ENCODE measurements around the gene ENAH. TPM values are rescaled to one million over a fixed set of nuclear protein-coding genes. Genes with fewer than 3 reads are reported as not detected.
"Not testable (repeated sequence)": the region's sequence is repeated elsewhere in the genome, so short reads cannot be mapped to it uniquely, and the experiment has no call there.

The ENAH gene
- total and polyA plus RNA-seq, 7 experiments from 2014 or later, result 0.08 to 0.42 (median 0.16) TPM; not detected in 4

DNA sequence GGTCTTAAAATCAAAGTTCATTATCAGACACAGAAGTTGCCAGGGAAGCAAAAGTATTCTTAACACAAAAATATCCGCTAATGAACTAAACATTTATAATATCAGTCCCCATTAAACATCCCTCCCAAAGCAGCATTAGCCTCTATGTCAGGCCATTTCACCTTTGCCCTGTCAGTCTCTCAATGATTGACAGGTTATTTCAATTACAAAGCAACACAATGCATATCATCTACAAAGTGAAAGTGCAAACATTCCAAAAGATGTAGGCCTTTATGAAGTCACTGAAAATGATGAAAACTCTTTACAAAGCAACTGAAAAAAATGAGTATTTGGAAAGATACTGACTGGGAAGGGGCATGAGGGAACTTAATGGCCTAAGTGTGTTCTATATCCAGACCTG lies 14.1 kb downstream of the ENAH start:
- no peaks in the 10 kb centered on the region for H3K9me3 ChIP-seq (ENCODE audit: control insufficient read depth in 2 of 3, low read length in 3 of 3)
- no peaks in the 10 kb centered on the region for H3K36me3 ChIP-seq (ENCODE audit: control insufficient read depth in 2 of 3, insufficient read depth in 3 of 3, low read length in 3 of 3)
- Mint-ChIP-seq H3K4me3 (no peak overlapping the region), H3K36me3 (peaks cover 0 to 7% (median 0%) of the 10 kb centered on the region in 5 donors), H3K9me3 (peaks cover 0 to 10% (median 0%) of the 10 kb centered on the region in 11 donors), H3K27ac (no peak overlapping the region), H3K4me1 (no peaks in the 10 kb centered on the region), H3K27me3 (peaks cover 0 to 17% (median 8%) of the 10 kb centered on the region in 5 donors)
- DNase-seq (no peak), ATAC-seq (no peak)
- no peaks in the 10 kb centered on the region for H3K4me1 ChIP-seq (ENCODE audit: control insufficient read depth in 2 of 2, insufficient read depth in 2 of 2, low read length in 2 of 2)
- intact Hi-C loops (cut with micrococcal nuclease), result no loop called here
- H3K27me3 ChIP-seq (ENCODE audit: control insufficient read depth in 2 of 2, insufficient read depth in 2 of 2, low read length in 2 of 2), result no peaks in the 10 kb centered on the region
- POLR2A ChIA-PET, result no interaction called here
- H3K27ac ChIP-seq (ENCODE audit: low read depth, low read length), result no peak overlapping the region
- CTCF ChIA-PET, result no interaction called here
- H3K4me3 ChIP-seq (ENCODE audit: low read length), result no peak overlapping the region

- no peak for ATAC-seq
- no peaks in the 10 kb centered on the region for H3K9me3 ChIP-seq (ENCODE audit: control insufficient read depth in 2 of 3, low read length in 3 of 3)
- no peaks in the 10 kb centered on the region for H3K36me3 ChIP-seq (ENCODE audit: control insufficient read depth in 2 of 3, insufficient read depth in 3 of 3, low read length in 3 of 3)
- H3K27ac ChIP-seq (ENCODE audit: low read depth, low read length), result no peak overlapping the region
- Mint-ChIP-seq H3K4me3 (no peak overlapping the region), H3K4me1 (no peaks in the 10 kb centered on the region), H3K27me3 (peaks cover 0 to 17% (median 4%) of the 10 kb centered on the region in 5 donors), H3K36me3 (peaks cover 0 to 7% (median 0%) of the 10 kb centered on the region in 5 donors), H3K9me3 (peaks cover 0 to 10% (median 0%) of the 10 kb centered on the region in 11 donors), H3K27ac (no peak overlapping the region)
- no peak for DNase-seq
- no peaks in the 10 kb centered on the region for H3K4me1 ChIP-seq (ENCODE audit: control insufficient read depth in 2 of 2, insufficient read depth in 2 of 2, low read length in 2 of 2)
- POLR2A ChIA-PET, result no interaction called here
- intact Hi-C loops (cut with micrococcal nuclease), result no loop called here
- H3K4me3 ChIP-seq (ENCODE audit: low read length), result no peak overlapping the region
- no peaks in the 10 kb centered on the region for H3K27me3 ChIP-seq (ENCODE audit: control insufficient read depth in 2 of 2, insufficient read depth in 2 of 2, low read length in 2 of 2)
- CTCF ChIA-PET, result no interaction called here
Measured at GRCh38 chr1:225637651-225638199, 15.2 kb downstream of the ENAH start.

- intact Hi-C loops (cut with micrococcal nuclease); H3K4me1 Mint-ChIP-seq; H3K36me3 ChIP-seq (ENCODE audit: control insufficient read depth in 2 of 3, insufficient read depth in 3 of 3, low read length in 3 of 3); H3K27ac Mint-ChIP-seq; H3K4me3 ChIP-seq (ENCODE audit: low read length); DNase-seq; ATAC-seq; H3K27me3 ChIP-seq (ENCODE audit: control insufficient read depth in 2 of 2, insufficient read depth in 2 of 2, low read length in 2 of 2); H3K9me3 ChIP-seq (ENCODE audit: control insufficient read depth in 2 of 3, low read length in 3 of 3); POLR2A ChIA-PET; H3K4me3 Mint-ChIP-seq; H3K36me3 Mint-ChIP-seq; H3K4me1 ChIP-seq (ENCODE audit: control insufficient read depth in 2 of 2, insufficient read depth in 2 of 2, low read length in 2 of 2); CTCF ChIA-PET; H3K27ac ChIP-seq (ENCODE audit: low read depth, low read length): not testable (repeated sequence)
- Mint-ChIP-seq H3K9me3 (peaks cover 0 to 10% (median 0%) of the 10 kb centered on the region in 11 donors), H3K27me3 (peaks cover 0 to 17% (median 2%) of the 10 kb centered on the region in 5 donors)
Measured at GRCh38 chr1:225636992-225637391, 15.9 kb downstream of the ENAH start.

GRCh38 chr1:225635649-225636048 lies 17.3 kb downstream of the ENAH start:
- Histone ChIP-seq H3K9me3 (ENCODE audit: control insufficient read depth in 2 of 3, low read length in 3 of 3) (no peaks in the 10 kb centered on the region), H3K4me1 (ENCODE audit: control insufficient read depth in 2 of 2, insufficient read depth in 2 of 2, low read length in 2 of 2) (no peaks in the 10 kb centered on the region), H3K27ac (ENCODE audit: low read depth, low read length) (no peak overlapping the region), H3K27me3 (ENCODE audit: control insufficient read depth in 2 of 2, insufficient read depth in 2 of 2, low read length in 2 of 2) (no peaks in the 10 kb centered on the region), H3K36me3 (ENCODE audit: control insufficient read depth in 2 of 3, insufficient read depth in 3 of 3, low read length in 3 of 3) (no peaks in the 10 kb centered on the region), H3K4me3 (ENCODE audit: low read length) (no peak overlapping the region)
- H3K9me3 Mint-ChIP-seq, result peaks cover 0 to 10% (median 0%) of the 10 kb centered on the region in 11 donors
- H3K27me3 Mint-ChIP-seq, result peaks cover 0 to 27% (median 3%) of the 10 kb centered on the region in 5 donors
- DNase-seq (no peak), ATAC-seq (no peak)
- no peak overlapping the region for H3K4me3 Mint-ChIP-seq
- H3K36me3 Mint-ChIP-seq, result peaks cover 0 to 7% (median 0%) of the 10 kb centered on the region in 5 donors
- ChIA-PET CTCF (no interaction called here), POLR2A (no interaction called here)
- no peak overlapping the region for H3K27ac Mint-ChIP-seq
- intact Hi-C loops (cut with micrococcal nuclease), result no loop called here
- H3K4me1 Mint-ChIP-seq, result no peaks in the 10 kb centered on the region

DNA sequence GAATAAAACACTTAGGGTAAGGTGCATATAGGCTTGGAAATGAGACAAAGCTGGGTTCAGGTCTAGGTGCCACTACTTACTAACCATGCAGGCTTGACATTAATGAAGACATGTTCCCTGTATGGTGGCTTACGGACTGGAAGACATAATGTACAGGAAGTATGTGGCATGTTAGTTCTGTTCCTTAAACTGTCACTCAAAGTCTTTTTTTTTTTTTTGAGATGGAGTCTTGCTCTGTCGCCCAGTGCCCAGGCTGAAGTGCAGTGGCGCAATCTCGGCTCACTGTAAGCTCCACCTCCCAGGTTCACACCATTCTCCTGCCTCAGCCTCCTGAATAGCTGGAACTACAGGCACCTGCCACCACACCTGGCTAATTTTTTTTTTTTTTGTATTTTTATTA lies 20.1 kb downstream of the ENAH start:
- H3K4me3 ChIP-seq (ENCODE audit: low read length); H3K4me1 ChIP-seq (ENCODE audit: control insufficient read depth in 2 of 2, insufficient read depth in 2 of 2, low read length in 2 of 2); H3K27ac Mint-ChIP-seq; H3K27me3 ChIP-seq (ENCODE audit: control insufficient read depth in 2 of 2, insufficient read depth in 2 of 2, low read length in 2 of 2); H3K9me3 ChIP-seq (ENCODE audit: control insufficient read depth in 2 of 3, low read length in 3 of 3); H3K27ac ChIP-seq (ENCODE audit: low read depth, low read length); CTCF ChIA-PET; ATAC-seq; H3K36me3 Mint-ChIP-seq; H3K4me3 Mint-ChIP-seq; intact Hi-C loops (cut with micrococcal nuclease); DNase-seq; H3K4me1 Mint-ChIP-seq; POLR2A ChIA-PET; H3K36me3 ChIP-seq (ENCODE audit: control insufficient read depth in 2 of 3, insufficient read depth in 3 of 3, low read length in 3 of 3): not testable (repeated sequence)
- peaks cover 5 to 31% (median 9%) of the 10 kb centered on the region in 5 donors for H3K27me3 Mint-ChIP-seq
- peaks cover 0 to 10% (median 0%) of the 10 kb centered on the region in 11 donors for H3K9me3 Mint-ChIP-seq

DNA sequence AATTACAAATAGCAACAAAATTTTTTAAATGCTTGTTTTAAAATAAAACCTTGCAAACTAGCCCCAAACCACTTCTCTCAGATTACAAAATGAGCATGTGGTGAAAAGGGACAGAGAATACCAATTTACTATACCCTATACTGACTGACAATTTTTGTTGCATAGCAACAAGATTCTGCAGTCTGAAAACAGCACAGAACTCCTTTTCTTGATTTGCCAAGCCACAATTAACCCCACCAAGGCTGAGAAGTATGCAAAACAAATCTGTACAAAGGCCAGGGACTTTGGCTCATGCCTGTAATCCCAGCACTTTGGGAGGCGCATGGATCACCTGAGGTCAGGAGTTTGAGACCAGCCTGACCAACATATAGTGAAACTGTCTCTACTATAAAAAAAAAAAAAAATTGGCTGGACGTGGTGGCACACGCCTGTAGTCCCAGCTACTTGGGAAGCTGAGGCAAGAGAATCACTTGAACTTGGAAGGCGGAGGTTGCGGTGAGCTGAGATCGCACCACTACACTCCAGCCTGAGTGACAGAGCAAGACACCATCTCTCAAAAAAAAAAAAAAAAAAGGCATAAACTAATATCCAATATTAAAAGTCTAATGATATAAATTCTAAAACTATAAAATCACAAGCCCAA lies 21.8 kb downstream of the ENAH start:
- H3K4me3 ChIP-seq (ENCODE audit: low read length), result no peak overlapping the region
- peaks cover 9 to 46% (median 12%) of the 10 kb centered on the region in 5 donors for H3K27me3 Mint-ChIP-seq
- ChIA-PET CTCF (no interaction called here), POLR2A (no interaction called here)
- H3K4me1 Mint-ChIP-seq, result no peaks in the 10 kb centered on the region
- H3K4me1 ChIP-seq (ENCODE audit: control insufficient read depth in 2 of 2, insufficient read depth in 2 of 2, low read length in 2 of 2), result no peaks in the 10 kb centered on the region
- H3K36me3 Mint-ChIP-seq, result no peaks in the 10 kb centered on the region
- ATAC-seq, result no peak
- H3K9me3 ChIP-seq (ENCODE audit: control insufficient read depth in 2 of 3, low read length in 3 of 3), result no peaks in the 10 kb centered on the region
- no peak for DNase-seq
- H3K4me3 Mint-ChIP-seq, result no peak overlapping the region
- H3K27ac ChIP-seq (ENCODE audit: low read depth, low read length), result no peak overlapping the region
- H3K27me3 ChIP-seq (ENCODE audit: control insufficient read depth in 2 of 2, insufficient read depth in 2 of 2, low read length in 2 of 2), result no peaks in the 10 kb centered on the region
- intact Hi-C loops (cut with micrococcal nuclease), result no loop called here
- no peaks in the 10 kb centered on the region for H3K36me3 ChIP-seq (ENCODE audit: control insufficient read depth in 2 of 3, insufficient read depth in 3 of 3, low read length in 3 of 3)
- no peaks in the 10 kb centered on the region for H3K9me3 Mint-ChIP-seq
- H3K27ac Mint-ChIP-seq, result no peak overlapping the region

GRCh38 chr1:225629483-225629882 lies 23.4 kb downstream of the ENAH start:
- H3K4me3 Mint-ChIP-seq, result no peak overlapping the region
- Histone ChIP-seq H3K36me3 (ENCODE audit: control insufficient read depth in 2 of 3, insufficient read depth in 3 of 3, low read length in 3 of 3) (no peaks in the 10 kb centered on the region), H3K4me1 (ENCODE audit: control insufficient read depth in 2 of 2, insufficient read depth in 2 of 2, low read length in 2 of 2) (no peaks in the 10 kb centered on the region), H3K9me3 (ENCODE audit: control insufficient read depth in 2 of 3, low read length in 3 of 3) (no peaks in the 10 kb centered on the region), H3K4me3 (ENCODE audit: low read length) (no peak overlapping the region), H3K27me3 (ENCODE audit: control insufficient read depth in 2 of 2, insufficient read depth in 2 of 2, low read length in 2 of 2) (no peaks in the 10 kb centered on the region), H3K27ac (ENCODE audit: low read depth, low read length) (no peak overlapping the region)
- H3K27ac Mint-ChIP-seq, result no peak overlapping the region
- H3K36me3 Mint-ChIP-seq, result no peaks in the 10 kb centered on the region
- ChIA-PET POLR2A (interaction anchor here (0.6 kb wide), 1 partner anchor 109 kb away, joined by 3 read pairs; no protein-coding TSS in a partner anchor), CTCF (no interaction called here)
- H3K27me3 Mint-ChIP-seq, result peaks cover 13 to 52% (median 15%) of the 10 kb centered on the region in 5 donors
- DNase-seq (no peak), ATAC-seq (no peak)
- H3K9me3 Mint-ChIP-seq, result no peaks in the 10 kb centered on the region
- intact Hi-C loops (cut with micrococcal nuclease), result no loop called here
- H3K4me1 Mint-ChIP-seq, result no peaks in the 10 kb centered on the region

Data from naive thymus-derived CD4-positive, alpha-beta T cell (primary cell).